KMS-11 (cell line): ENCODE measurements around the gene RPL28.

Experiments
- H2AFZ ChIP-seq: fragments of 200-600 bp; sonication (generic); 2 replicates; pipeline ENCODE4 v1.6.1; 2016; ENCODE audit warnings: antibody characterized with exemption, mixed run types, low read depth
- H3K27ac ChIP-seq: fragments of 200-600 bp; sonication (generic); 2 replicates; pipeline ENCODE4 v1.6.1; 2016; ENCODE audit warnings: mild to moderate bottlenecking, mixed run types
- H3K27me3 ChIP-seq: fragments of 200-600 bp; sonication (generic); 2 replicates; pipeline ENCODE4 v1.6.1; 2017; ENCODE audit warnings: mild to moderate bottlenecking, low read depth, mixed run types, moderate library complexity; ENCODE audit not compliant: insufficient read depth
- H3K36me3 ChIP-seq: fragments of 200-600 bp; sonication (generic); 2 replicates; pipeline ENCODE4 v1.6.1; 2017; ENCODE audit warnings: mild to moderate bottlenecking, mixed run types; ENCODE audit not compliant: insufficient read depth
- H3K4me1 ChIP-seq: fragments of 200-600 bp; sonication (generic); 2 replicates; pipeline ENCODE4 v1.6.1; 2016; ENCODE audit warnings: mild to moderate bottlenecking, low read depth, mixed run types; ENCODE audit not compliant: poor library complexity, severe bottlenecking
- H3K4me2 ChIP-seq: fragments of 200-600 bp; sonication (generic); 2 replicates; pipeline ENCODE4 v1.7.0; 2016; ENCODE audit warnings: mild to moderate bottlenecking, mixed run types
- H3K4me3 ChIP-seq: fragments of 200-600 bp; sonication (generic); IDR thresholded peaks from 2 replicates; pipeline ENCODE4 v1.6.1; 2017; ENCODE audit warnings: low read depth, low read length, mixed read lengths; ENCODE audit not compliant: insufficient read depth
- H3K79me2 ChIP-seq: fragments of 200-600 bp; sonication (generic); 2 replicates; pipeline ENCODE4 v1.6.1; 2016; ENCODE audit warnings: low read depth, mixed run types; ENCODE audit not compliant: insufficient read depth
- H3K9ac ChIP-seq: fragments of 200-600 bp; sonication (generic); 2 replicates; pipeline ENCODE4 v1.6.1; 2016; ENCODE audit warnings: mild to moderate bottlenecking, mixed run types
- H4K20me1 ChIP-seq: fragments of 200-600 bp; sonication (generic); 2 replicates; pipeline ENCODE4 v1.6.1; 2016; ENCODE audit warnings: mild to moderate bottlenecking, mixed run types; ENCODE audit not compliant: insufficient read depth
- TF ChIP-seq, protein P1 (sequence below): fragments of 200-600 bp; sonication (generic); conservative IDR thresholded peaks from 2 replicates; pipeline ENCODE4 v1.6.1; 2017; ENCODE audit warnings: low read depth, mild to moderate bottlenecking, antibody characterized with exemption, low read length, moderate library complexity, mixed read lengths

RPL28 gene

DNA sequence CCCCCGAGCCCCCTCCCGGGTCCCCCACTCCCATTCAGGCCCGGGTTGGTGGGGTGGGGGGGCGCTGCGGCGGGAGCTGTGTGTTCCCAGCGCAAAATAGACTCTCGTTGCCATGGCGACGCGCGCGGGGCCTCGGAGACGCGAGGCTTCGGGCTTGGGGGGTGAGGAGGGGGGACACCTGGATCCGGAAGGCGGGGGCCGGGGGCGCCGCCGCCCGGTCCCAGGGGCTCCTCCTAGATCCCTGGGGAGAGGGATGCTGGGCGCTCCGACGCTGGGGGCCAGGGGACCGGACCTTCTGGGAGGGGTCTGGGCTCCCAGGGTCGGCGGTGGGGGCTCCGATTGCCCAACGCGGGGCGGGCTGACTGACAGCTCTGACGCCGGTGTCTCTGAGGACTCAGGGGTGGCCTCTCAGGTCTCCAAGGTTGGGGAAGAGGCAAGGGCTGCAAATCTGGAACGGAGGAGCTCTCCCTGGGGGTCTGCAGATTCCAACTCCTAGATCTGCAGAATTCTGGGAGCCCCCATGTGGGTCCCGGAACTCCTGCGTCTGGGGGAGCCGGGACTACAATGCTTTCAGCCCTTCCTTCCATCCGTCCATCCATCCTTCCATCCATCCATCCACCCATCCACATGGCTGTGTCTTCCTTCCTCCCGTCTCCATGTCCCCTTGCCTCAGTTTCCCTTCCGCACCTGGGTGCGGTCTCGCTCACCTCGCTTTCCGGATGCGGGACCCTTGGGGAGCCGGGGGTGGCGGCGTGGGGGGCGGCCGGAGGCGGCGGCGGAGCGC, 66.4 kb downstream of the RPL28 start:
- Histone ChIP-seq H3K27ac (no peak overlapping the region), H2AFZ (no peak overlapping the region), H3K9ac (no peak overlapping the region), H3K36me3 (no peaks in the 10 kb centered on the region), H3K4me3 (no peak overlapping the region), H4K20me1 (no peaks in the 10 kb centered on the region), H3K4me1 (no peaks in the 10 kb centered on the region), H3K27me3 (peaks cover under 1% of the 10 kb centered on the region; the same call in 1 of the 2 replicates), H3K79me2 (no peaks in the 10 kb centered on the region), H3K4me2 (no peak overlapping the region)
- TF ChIP-seq, protein P1, sequence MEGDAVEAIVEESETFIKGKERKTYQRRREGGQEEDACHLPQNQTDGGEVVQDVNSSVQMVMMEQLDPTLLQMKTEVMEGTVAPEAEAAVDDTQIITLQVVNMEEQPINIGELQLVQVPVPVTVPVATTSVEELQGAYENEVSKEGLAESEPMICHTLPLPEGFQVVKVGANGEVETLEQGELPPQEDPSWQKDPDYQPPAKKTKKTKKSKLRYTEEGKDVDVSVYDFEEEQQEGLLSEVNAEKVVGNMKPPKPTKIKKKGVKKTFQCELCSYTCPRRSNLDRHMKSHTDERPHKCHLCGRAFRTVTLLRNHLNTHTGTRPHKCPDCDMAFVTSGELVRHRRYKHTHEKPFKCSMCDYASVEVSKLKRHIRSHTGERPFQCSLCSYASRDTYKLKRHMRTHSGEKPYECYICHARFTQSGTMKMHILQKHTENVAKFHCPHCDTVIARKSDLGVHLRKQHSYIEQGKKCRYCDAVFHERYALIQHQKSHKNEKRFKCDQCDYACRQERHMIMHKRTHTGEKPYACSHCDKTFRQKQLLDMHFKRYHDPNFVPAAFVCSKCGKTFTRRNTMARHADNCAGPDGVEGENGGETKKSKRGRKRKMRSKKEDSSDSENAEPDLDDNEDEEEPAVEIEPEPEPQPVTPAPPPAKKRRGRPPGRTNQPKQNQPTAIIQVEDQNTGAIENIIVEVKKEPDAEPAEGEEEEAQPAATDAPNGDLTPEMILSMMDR = no peak
